Sigmoid colon (tissue), 3 donors: ENCODE results near the gene ZNF362.

Source experiments
- CTCF ChIP-seq, 4 experiments: fragments of 450-650 bp in 3 of 4; fragments of 200-600 bp in 1 of 4; IDR thresholded peaks; one replicate each; pipeline ENCODE4 v1.5.1; 2016 to 2019; ENCODE audit warnings: antibody characterized with exemption in 4 of 4, mild to moderate bottlenecking in 3 of 4, moderate library complexity in 2 of 4
- POLR2A ChIP-seq, 2 donors: fragments of 450-650 bp; IDR thresholded peaks; one replicate each; pipeline ENCODE4 v1.6.1; 2016; ENCODE audit warnings: antibody characterized with exemption in 2 of 2, mild to moderate bottlenecking in 2 of 2, moderate library complexity in 2 of 2

GRCh38 chr1:33282791-33283190 is 26.5 kb downstream of the ZNF362 start:
- TF ChIP-seq CTCF (IDR thresholded peaks at IDR 0.05), result no peak
- TF ChIP-seq POLR2A (IDR thresholded peaks at IDR 0.05), result no peak
